ENCODE results near the gene FKBP15. TPM values are rescaled to one million over a fixed set of nuclear protein-coding genes. Genes with fewer than 3 reads are reported as not detected.
A peak's percentile ranks its signal among the peaks of the same experiment; 100 is the strongest.

FKBP15 gene
- total RNA-seq, 4 donors from 2014 or later: 25.7 to 43.8 (median 29.2) TPM

DNA sequence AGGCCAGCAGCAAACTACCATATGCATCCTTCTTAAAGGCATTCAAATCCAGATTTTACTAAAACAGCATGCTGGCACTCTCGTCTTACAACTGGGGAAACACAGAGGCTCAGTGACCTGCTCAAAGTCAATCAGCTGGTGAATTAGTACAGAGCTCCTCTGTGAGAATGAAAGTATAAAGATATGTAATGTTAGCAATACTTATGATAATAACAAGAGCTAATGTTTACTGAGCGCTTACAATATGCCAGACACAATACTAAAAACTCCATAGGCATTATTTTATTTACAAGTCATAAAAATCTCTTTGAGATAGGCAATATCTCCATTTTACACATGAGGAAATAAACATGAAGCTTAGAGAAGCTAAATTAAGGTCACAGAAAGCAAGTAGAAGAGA lies 28.6 kb downstream of the FKBP15 start:
- DNase-seq (ENCODE audit: low spot score in 2 of 2): no peak
- Histone ChIP-seq H3K9me3 (no peaks in the 10 kb centered on the region), H3K27ac (no peak overlapping the region), H3K36me3 (peaks cover 0 to 76% (median 5%) of the 10 kb centered on the region in 3 donors), H3K4me3 (no peak overlapping the region), H3K27me3 (no peaks in the 10 kb centered on the region), H3K4me1 (no peaks in the 10 kb centered on the region)
- WGBS, 2 donors: 77 to 89% methylated on average over 2 of the region's 2 CpGs
- TF ChIP-seq EP300 (IDR thresholded peaks at IDR 0.05) (no peak), POLR2A (IDR thresholded peaks at IDR 0.05) (no peak), CTCF (IDR thresholded peaks at IDR 0.05) (no peak)

GRCh38 chr9:113187929-113188595 lies 33.0 kb downstream of the FKBP15 start:
- peak; percentile 26 to 71 for DNase-seq (ENCODE audit: low spot score in 2 of 2)

DNA sequence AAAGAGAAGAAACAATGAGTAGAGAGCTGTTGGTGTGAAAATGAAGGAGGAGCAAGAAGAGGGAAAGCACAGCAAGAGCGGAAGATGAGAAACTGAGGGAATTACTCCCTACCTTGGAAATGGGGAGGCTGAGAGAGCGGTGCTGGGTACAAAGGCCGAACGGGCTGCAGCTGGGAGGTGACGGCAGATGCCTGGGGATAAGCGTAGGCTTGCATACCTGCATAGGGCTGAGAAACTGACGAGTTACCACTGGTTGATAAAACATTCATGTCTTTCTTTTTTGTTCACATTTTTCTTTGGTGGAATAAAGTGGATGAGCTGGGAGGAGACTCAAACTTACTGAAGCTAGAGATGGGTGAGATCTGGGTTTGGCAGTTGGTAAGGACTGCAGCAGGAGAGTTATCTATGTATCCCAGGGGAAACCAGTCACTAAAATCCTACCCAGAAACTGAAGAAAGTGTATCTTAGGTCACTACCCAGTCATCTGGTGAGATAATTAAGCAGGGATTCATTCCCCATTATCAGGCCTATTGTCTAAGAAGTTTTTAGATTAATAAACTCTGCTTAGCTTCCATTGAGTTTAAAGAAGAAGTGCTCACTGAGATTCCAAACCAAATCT lies 34.8 kb downstream of the FKBP15 start:
- Histone ChIP-seq H3K9me3 (no peaks in the 10 kb centered on the region), H3K4me1 (no peaks in the 10 kb centered on the region), H3K4me3 (no peak overlapping the region), H3K36me3 (peaks cover 0 to 90% (median 32%) of the 10 kb centered on the region in 3 donors), H3K27me3 (no peaks in the 10 kb centered on the region), H3K27ac (no peak overlapping the region)
- TF ChIP-seq CTCF (IDR thresholded peaks at IDR 0.05): no peak
- TF ChIP-seq POLR2A (IDR thresholded peaks at IDR 0.05): no peak
- TF ChIP-seq EP300 (IDR thresholded peaks at IDR 0.05): no peak
- 94 to 99% methylated on average over 7 of the region's 7 CpGs for WGBS, 2 donors
- no peak for DNase-seq (ENCODE audit: low spot score in 2 of 2)

More at GRCh38 chr9:113187929-113188595, 33.0 kb downstream of the FKBP15 start:
- Histone ChIP-seq H3K36me3 (peaks cover 0 to 89% (median 18%) of the 10 kb centered on the region in 3 donors), H3K27ac (peak overlapping the region in 2 of 4 donors; percentile 62 to 69), H3K27me3 (no peaks in the 10 kb centered on the region), H3K4me1 (no peaks in the 10 kb centered on the region), H3K9me3 (no peaks in the 10 kb centered on the region), H3K4me3 (peak overlapping the region in 1 of 4 donors; percentile 10)
- WGBS, 2 donors: 77 to 84% methylated on average over 9 of the region's 9 CpGs
- TF ChIP-seq EP300 (IDR thresholded peaks at IDR 0.05): peak in 1 of 2 donors; percentile 79
- TF ChIP-seq CTCF (IDR thresholded peaks at IDR 0.05): no peak
- no peak for TF ChIP-seq POLR2A (IDR thresholded peaks at IDR 0.05)

DNA sequence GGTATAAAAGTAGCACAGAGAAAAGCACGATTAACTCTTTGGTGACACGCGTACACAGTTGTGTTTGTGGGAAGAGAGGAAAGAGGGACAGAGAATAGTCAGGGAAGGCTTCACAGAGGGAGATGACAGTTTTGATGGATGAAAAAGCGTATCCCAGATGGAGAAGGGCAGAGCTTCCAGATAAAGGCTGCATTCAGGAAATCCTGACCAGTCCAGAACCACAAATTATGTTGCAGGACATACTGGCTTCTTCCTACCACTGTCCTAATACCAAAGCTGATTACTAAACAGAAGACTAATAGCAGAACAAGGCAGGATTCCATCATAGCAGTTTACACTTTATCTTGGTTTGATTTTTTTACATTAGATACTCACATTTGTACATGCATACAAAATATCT lies 35.8 kb downstream of the FKBP15 start:
- WGBS, 2 donors: 78% methylated on average over 4 of the region's 4 CpGs
- Histone ChIP-seq H3K9me3 (no peaks in the 10 kb centered on the region), H3K4me3 (no peak overlapping the region), H3K4me1 (no peaks in the 10 kb centered on the region), H3K27ac (no peak overlapping the region), H3K27me3 (no peaks in the 10 kb centered on the region), H3K36me3 (peaks cover 0 to 90% (median 32%) of the 10 kb centered on the region in 3 donors)
- no peak for DNase-seq (ENCODE audit: low spot score in 2 of 2)
- TF ChIP-seq CTCF (IDR thresholded peaks at IDR 0.05) (no peak), EP300 (IDR thresholded peaks at IDR 0.05) (no peak), POLR2A (IDR thresholded peaks at IDR 0.05) (no peak)

GRCh38 chr9:113184539-113184938 lies 36.5 kb downstream of the FKBP15 start:
- H3K36me3 ChIP-seq: peaks cover 0 to 93% (median 32%) of the 10 kb centered on the region in 3 donors
- H3K27me3 ChIP-seq: no peaks in the 10 kb centered on the region
- no peaks in the 10 kb centered on the region for H3K9me3 ChIP-seq
- WGBS, 2 donors: 95 to 97% methylated on average over 2 of the region's 2 CpGs
- no peak for DNase-seq (ENCODE audit: low spot score in 2 of 2)
- H3K4me1 ChIP-seq: no peaks in the 10 kb centered on the region
- no peak overlapping the region for H3K4me3 ChIP-seq
- no peak overlapping the region for H3K27ac ChIP-seq
- TF ChIP-seq POLR2A (IDR thresholded peaks at IDR 0.05): no peak
- TF ChIP-seq EP300 (IDR thresholded peaks at IDR 0.05): no peak
- no peak for TF ChIP-seq CTCF (IDR thresholded peaks at IDR 0.05)
